Activated CD4-positive, alpha-beta T cell treated with anti-CD3 and anti-CD28 coated beads for 48 hours (primary cell): Measurements from ENCODE around the gene APBB1.

ENCODE experiments used
- DNase-seq: peaks from one replicate; pipeline ENCODE4 v3.0.0-alpha.2; 2020

The APBB1 gene

DNA sequence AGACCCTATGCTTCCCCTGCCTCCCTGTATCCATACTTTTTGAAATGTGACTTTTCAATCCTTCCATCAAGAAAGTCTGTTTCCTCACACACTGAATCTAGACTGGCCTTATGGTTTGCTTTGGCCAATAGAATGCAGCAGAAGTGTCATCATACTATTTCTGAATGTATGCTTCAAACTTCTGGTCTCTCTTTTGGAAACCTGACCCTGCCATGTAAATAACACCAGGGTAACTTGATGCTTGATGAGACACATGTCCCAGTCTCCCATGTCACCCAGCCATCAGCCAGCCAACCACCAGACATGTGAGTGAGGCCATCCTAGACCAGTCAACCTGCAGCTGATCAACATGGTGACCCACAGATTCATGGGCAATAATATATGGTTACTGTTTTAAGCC, 68.9 kb downstream of the APBB1 start:
- no peak for DNase-seq

DNA sequence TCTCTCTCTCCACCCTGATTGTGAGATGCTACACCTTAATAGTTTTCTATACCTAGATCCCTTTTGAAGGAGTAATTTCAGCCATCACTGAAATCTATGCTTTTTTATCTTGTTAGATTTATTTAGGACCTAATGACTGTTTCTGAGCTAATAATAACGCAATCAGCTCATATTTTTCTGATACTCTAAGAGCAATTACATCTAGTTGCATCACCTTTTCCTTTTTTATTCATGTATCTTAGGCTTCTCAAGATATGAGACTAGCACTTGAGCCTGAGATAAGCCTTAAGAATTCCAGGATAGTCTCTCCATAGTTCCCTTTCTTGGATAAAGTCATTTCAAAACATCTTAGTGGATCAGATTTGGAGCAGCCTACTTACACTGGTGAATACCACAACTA, 73.5 kb downstream of the APBB1 start:
- DNase-seq = no peak
